SU-DHL-6 (cell line): ENCODE measurements around the gene RRAD.

Experiments used
- CTCF ChIP-seq: fragments of 200-600 bp; sonication (generic); IDR thresholded peaks from one replicate; pipeline ENCODE4 v1.5.1; 2017; ENCODE audit warnings: antibody characterized with exemption, mild to moderate bottlenecking, low read length, moderate library complexity; ENCODE audit not compliant: insufficient read depth, poor library complexity, severe bottlenecking
- EZH2phosphoT487 ChIP-seq: fragments of 200-600 bp; sonication (generic), shearing (Covaris generic); conservative IDR thresholded peaks from 2 replicates; pipeline ENCODE4 v1.6.1; 2018; ENCODE audit warnings: mild to moderate bottlenecking, antibody characterized with exemption, low read length, moderate library complexity, mixed read lengths

GRCh38 chr16:66888647-66889615 lies 36.4 kb downstream of the RRAD start:
- TF ChIP-seq CTCF (no peak), EZH2phosphoT487 (no peak)
